K562 (cell line): ENCODE data around the gene TUBA4B. TPM values are rescaled to one million over a fixed set of nuclear protein-coding genes. Genes with fewer than 3 reads are reported as not detected.

Experiments used
- ATAC-seq: fragments of 200-7000 bp; cut with Tn5 transposase; 3 replicates; pipeline ENCODE4 v1.9.1; 2020; ENCODE audit warnings: moderate library complexity
- BruUV-seq: library from RNA; stranded (reverse); fragments of 400-500 nt; replicated peaks from 2 replicates; lab custom pipeline; 2021; lab: Mats Ljungman, UMichigan
- CTCF ChIA-PET: fragments of 300-600 bp; formaldehyde crosslinking; extraction: SDS; loops from one replicate; lab custom pipeline; 2021; ENCODE audit warnings: low intra/inter-chr PET ratio; lab: Yijun Ruan, JAX
- POLR2A ChIA-PET: fragments of 300-600, 350-650 bp; sonication (Branson Sonifier 250); formaldehyde crosslinking; extraction: SDS; loops from one replicate; lab custom pipeline; 2021; ENCODE audit warnings: antibody characterized with exemption, inconsistent platforms; lab: Yijun Ruan, JAX
- DNase-seq, 4 experiments: peaks; one replicate each; pipeline versions ENCODE4 v3.0.0 to v3.0.0-alpha.2; 2011 to 2018; ENCODE audit warnings: low spot score in 3 of 4, mixed read lengths in 3 of 4; ENCODE audit errors: extremely low read depth in 1 of 4
- FAIRE-seq: peaks from 2 replicates; lab custom pipeline; 2011; peaks lifted over from hg19 to GRCh38; lab: Jason Lieb, UNC
- H2AFZ ChIP-seq: 2 replicates; pipeline ENCODE4 v1.6.0; 2011; ENCODE audit warnings: low read depth, low read length, control low read depth, inconsistent platforms
- H3K27ac ChIP-seq: fragments of 200-600 bp; 3 replicates; pipeline ENCODE4 v1.8.0; 2011; ENCODE audit warnings: low read depth, mild to moderate bottlenecking, control low read depth, inconsistent platforms, low read length, moderate library complexity, mixed read lengths; ENCODE audit errors: extremely low read depth
- H3K27me3 ChIP-seq, 2 experiments: fragments of 300-600 bp in 1 of 2; 2 replicates in 1 of 2; 3 replicates in 1 of 2; pipeline versions ENCODE4 v1.6.0 to v1.8.0; 2011; ENCODE audit warnings: inconsistent platforms in 2 of 2, low read length in 2 of 2, mild to moderate bottlenecking in 1 of 2, mixed read lengths in 1 of 2, moderate library complexity in 1 of 2; ENCODE audit not compliant: control insufficient read depth in 2 of 2, insufficient read depth in 2 of 2
- H3K36me3 ChIP-seq: fragments of 300-600 bp; 3 replicates; pipeline ENCODE4 v1.8.0; 2011; ENCODE audit warnings: mild to moderate bottlenecking, low read length, inconsistent platforms; ENCODE audit not compliant: control insufficient read depth, insufficient read depth
- H3K4me1 ChIP-seq, 2 experiments: fragments of 200-600 bp in 1 of 2; replicated peaks in 1 of 2; 2 replicates in 1 of 2; 3 replicates in 1 of 2; pipeline versions ENCODE4 v1.5.1 to v1.8.0; 2011; ENCODE audit warnings: inconsistent platforms in 2 of 2, low read length in 2 of 2, mild to moderate bottlenecking in 1 of 2, mixed read lengths in 1 of 2, moderate library complexity in 1 of 2; ENCODE audit not compliant: control insufficient read depth in 2 of 2, insufficient read depth in 2 of 2
- H3K4me2 ChIP-seq: 2 replicates; pipeline ENCODE4 v1.6.1; 2011; ENCODE audit warnings: low read length, control low read depth, inconsistent platforms, mixed read lengths; ENCODE audit not compliant: insufficient read depth
- H3K4me3 ChIP-seq: fragments of 200-600 bp; sonication (generic), shearing (Covaris generic); 2 replicates; pipeline ENCODE4 v1.5.1; 2016; ENCODE audit warnings: control low read depth, inconsistent platforms
- H3K79me2 ChIP-seq: fragments of 200-600 bp; 3 replicates; pipeline ENCODE4 v1.8.0; 2011; ENCODE audit warnings: low read length, inconsistent platforms; ENCODE audit not compliant: control insufficient read depth, insufficient read depth
- H3K9ac ChIP-seq, 2 experiments: 2 replicates each; pipeline versions ENCODE4 v1.6.0 to v1.6.1; 2011; ENCODE audit warnings: low read depth in 2 of 2, low read length in 2 of 2, control low read depth in 1 of 2, inconsistent platforms in 1 of 2, mild to moderate bottlenecking in 1 of 2, mixed read lengths in 1 of 2; ENCODE audit not compliant: insufficient read depth in 1 of 2
- H3K9me1 ChIP-seq: one replicate; pipeline ENCODE4 v1.6.0; 2011; ENCODE audit warnings: inconsistent platforms, mild to moderate bottlenecking, low read length, moderate library complexity; ENCODE audit not compliant: control insufficient read depth, insufficient read depth
- H3K9me3 ChIP-seq: replicated peaks from 2 replicates; pipeline ENCODE4 v1.5.1; 2011; ENCODE audit warnings: low read depth, low read length, inconsistent platforms; ENCODE audit not compliant: control insufficient read depth, insufficient read depth
- H4K20me1 ChIP-seq: replicated peaks from 2 replicates; pipeline ENCODE4 v1.6.1; 2011; ENCODE audit warnings: low read length, inconsistent platforms, mixed read lengths; ENCODE audit not compliant: control insufficient read depth, insufficient read depth
- ZNF589 ChIP-seq: fragments of 200-800 bp; sonication (Bioruptor generic); IDR thresholded peaks from 2 replicates; pipeline ENCODE4 v1.6.1; 2016; ENCODE audit warnings: low read depth, missing genetic modification characterization, missing compliant biosample characterization
- WGBS: fragments of 100-300 bp; shearing (Covaris generic); methylation state at CpG from one replicate; pipeline ENCODE4 v1.1.6; 2016; ENCODE audit warnings: low coverage, mixed read lengths; ENCODE audit not compliant: insufficient coverage; ENCODE audit errors: missing lambda C conversion rate; 5-methylcytosine and 5-hydroxymethylcytosine counted together
- in situ Hi-C: fragments of 300-500 bp; cut with MboI; formaldehyde crosslinking; loops from 4 replicates; pipeline ENCODE4 v1.15.0; 2018; ENCODE audit warnings: inconsistent platforms, mixed read lengths
- intact Hi-C: fragments of 100-400 bp; cut with micrococcal nuclease; formaldehyde crosslinking; loops from 2 replicates; pipeline ENCODE4 v1.14.2; 2022
- polyA plus RNA-seq, 8 experiments: library from polyadenylated mRNA; depleted of rRNA in 4 of 8; stranded (reverse) in 5 of 8; unstranded in 3 of 8; fragments of >200 nt; fragmentation: Nextera tagmentation in 2 of 8; fragmentation: Illumina TruSeq in 1 of 8; extraction: Ambion mirVana in 2 of 8; extraction: Trizol in 1 of 8; gene quantifications; 2 replicates each; pipeline versions ENCODE4 v1.2.1 to v1.2.3, GENCODE V29; 2011 to 2014; ENCODE audit warnings: inconsistent platforms in 1 of 8, missing spikeins in 1 of 8
- total RNA-seq, 7 experiments: library from RNA; depleted of rRNA in 6 of 7; stranded (reverse); fragments of >200 nt in 6 of 7; fragmentation: Illumina TruSeq in 2 of 7; extraction: Trizol in 2 of 7; gene quantifications; 2 replicates each; pipeline versions ENCODE4 v1.2.1 to v1.2.3, GENCODE V29; 2011 to 2021; ENCODE audit warnings: low replicate concordance in 1 of 7
- TF ChIP-seq, protein P1 (sequence below): fragments of 250-450 bp; sonication (Bioruptor Pico); IDR thresholded peaks from 2 replicates; pipeline ENCODE4 v1.8.0; 2021; ENCODE audit warnings: borderline replicate concordance, mild to moderate bottlenecking, moderate library complexity; ENCODE audit not compliant: poor library complexity, severe bottlenecking
- TF ChIP-seq, protein P2 (sequence below): sonication (generic); IDR thresholded peaks from 2 replicates; pipeline ENCODE4 v1.6.1; 2016

TUBA4B gene
- total and polyA plus RNA-seq, 9 of the 15 experiments (the other 6 are each of a cell fraction or from before 2014, with no cell fraction given): 0.04 TPM; not detected in 8

DNA sequence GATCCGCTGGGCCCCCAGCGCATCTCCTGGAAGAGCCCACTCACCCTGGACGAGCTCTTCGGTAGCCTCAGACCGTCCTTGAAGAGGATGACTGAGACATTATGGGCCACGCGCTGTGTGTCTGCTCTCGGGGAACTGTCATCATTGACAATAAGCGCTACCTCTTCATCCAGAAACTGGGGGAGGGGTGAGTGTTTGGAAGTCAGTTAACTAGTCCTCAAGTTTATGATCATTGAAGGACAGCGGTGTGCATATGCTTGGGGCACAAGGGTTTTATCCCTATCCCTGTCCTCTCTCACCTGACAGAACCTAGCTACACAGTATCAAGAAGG lies 7.2 kb upstream of the TUBA4B start:
- H3K27me3 ChIP-seq: no peaks in the 10 kb centered on the region
- H3K4me1 ChIP-seq: peaks cover 21 to 36% of the 10 kb centered on the region in 2 experiments; a peak in 4 of 5 replicates
- FAIRE-seq (no peak), DNase-seq (peak in 2 of 4 experiments; percentile 13 to 21), ATAC-seq (peak; percentile 13)
- CTCF ChIA-PET: no interaction called here
- peak overlapping the region; percentile 86 for H2AFZ ChIP-seq
- no peaks in the 10 kb centered on the region for H3K9me1 ChIP-seq
- H3K36me3 ChIP-seq: peaks cover 43% of the 10 kb centered on the region
- H3K79me2 ChIP-seq: peaks cover 17% of the 10 kb centered on the region
- peak overlapping the region; percentile 92 for H3K4me2 ChIP-seq
- WGBS: 0% methylated on average over 5 of the region's 10 CpGs
- in situ Hi-C loops (no loop called here), intact Hi-C loops (loop anchor here (2.0 kb wide), 1 partner anchor 17 kb away; the partner anchor contains the start of genes ANKZF1 and ATG9A)
- no peaks in the 10 kb centered on the region for H3K9me3 ChIP-seq
- BruUV-seq: no TSS peak
- 0 out of 2 replicates have a peak, but pooled peaks cover 3% of the 10 kb centered on the region for H4K20me1 ChIP-seq
- peak overlapping the region; percentile 95 for H3K27ac ChIP-seq
- H3K4me3 ChIP-seq: peak overlapping the region; percentile 93
- TF ChIP-seq, protein P1, sequence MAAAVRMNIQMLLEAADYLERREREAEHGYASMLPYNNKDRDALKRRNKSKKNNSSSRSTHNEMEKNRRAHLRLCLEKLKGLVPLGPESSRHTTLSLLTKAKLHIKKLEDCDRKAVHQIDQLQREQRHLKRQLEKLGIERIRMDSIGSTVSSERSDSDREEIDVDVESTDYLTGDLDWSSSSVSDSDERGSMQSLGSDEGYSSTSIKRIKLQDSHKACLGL (CRISPR knock-in tag): no peak
- no peak for TF ChIP-seq ZNF589 (CRISPR knock-in tag)
- TF ChIP-seq, protein P2, sequence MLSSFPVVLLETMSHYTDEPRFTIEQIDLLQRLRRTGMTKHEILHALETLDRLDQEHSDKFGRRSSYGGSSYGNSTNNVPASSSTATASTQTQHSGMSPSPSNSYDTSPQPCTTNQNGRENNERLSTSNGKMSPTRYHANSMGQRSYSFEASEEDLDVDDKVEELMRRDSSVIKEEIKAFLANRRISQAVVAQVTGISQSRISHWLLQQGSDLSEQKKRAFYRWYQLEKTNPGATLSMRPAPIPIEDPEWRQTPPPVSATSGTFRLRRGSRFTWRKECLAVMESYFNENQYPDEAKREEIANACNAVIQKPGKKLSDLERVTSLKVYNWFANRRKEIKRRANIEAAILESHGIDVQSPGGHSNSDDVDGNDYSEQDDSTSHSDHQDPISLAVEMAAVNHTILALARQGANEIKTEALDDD: peak; percentile 69; the same call in 1 of the 2 replicates
- POLR2A ChIA-PET: interaction anchor here (0.6 to 2.2 kb wide), 8 partner anchors 8 to 142 kb away, joined by 3 to 12 read pairs (median 5); partner anchors contain the start of genes ANKZF1, ATG9A, DNPEP and TUBA4A
- peak overlapping the region; percentile 94 to 99 for H3K9ac ChIP-seq
